ENCODE measurements around the gene CEACAM20.
A peak's percentile ranks its signal among the peaks of the same experiment; 100 is the strongest.
"Not testable (repeated sequence)": the region's sequence is repeated elsewhere in the genome, so short reads cannot be mapped to it uniquely, and the experiment has no call there.

The CEACAM20 gene

DNA sequence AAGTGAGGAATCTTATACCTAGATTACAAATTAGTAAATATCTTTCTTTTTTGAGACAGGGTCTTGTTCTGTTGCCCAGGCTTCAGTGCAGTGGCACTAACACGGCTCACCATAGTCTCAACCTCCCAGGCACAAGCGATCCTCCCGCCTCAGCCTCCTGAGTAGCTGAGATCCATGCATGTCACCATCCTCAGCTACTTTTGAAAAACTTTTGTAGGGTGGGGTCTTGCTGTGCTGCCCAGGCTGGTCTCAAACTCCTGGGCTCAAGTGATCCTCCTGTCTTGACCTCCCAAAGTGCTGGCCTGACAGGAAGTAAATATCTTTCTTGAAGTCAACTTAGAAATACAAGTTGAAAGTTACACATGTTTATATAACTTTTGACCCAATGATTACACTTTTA is 20.0 kb upstream of the CEACAM20 start:
- no peak for DNase-seq

DNA sequence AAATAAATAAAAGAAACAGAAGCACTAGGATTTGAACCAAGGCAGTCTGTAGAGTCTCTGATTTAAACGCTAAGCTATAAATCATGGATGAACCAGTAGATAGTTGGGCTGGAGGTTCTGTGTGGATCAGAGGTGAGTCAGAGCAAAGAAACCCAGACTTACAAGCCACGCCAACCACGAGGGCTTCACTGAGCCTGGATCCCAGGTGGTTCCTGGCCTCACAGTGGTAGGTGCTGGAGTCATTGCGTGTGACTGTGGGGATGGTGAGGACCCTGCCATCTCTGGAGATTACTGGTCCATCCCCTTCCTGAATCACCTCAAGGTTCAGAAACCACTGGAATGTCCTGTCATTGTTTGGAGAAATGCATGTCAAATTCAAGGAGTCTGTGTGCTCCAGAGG is 19.3 kb upstream of the CEACAM20 start:
- DNase-seq = no peak

DNA sequence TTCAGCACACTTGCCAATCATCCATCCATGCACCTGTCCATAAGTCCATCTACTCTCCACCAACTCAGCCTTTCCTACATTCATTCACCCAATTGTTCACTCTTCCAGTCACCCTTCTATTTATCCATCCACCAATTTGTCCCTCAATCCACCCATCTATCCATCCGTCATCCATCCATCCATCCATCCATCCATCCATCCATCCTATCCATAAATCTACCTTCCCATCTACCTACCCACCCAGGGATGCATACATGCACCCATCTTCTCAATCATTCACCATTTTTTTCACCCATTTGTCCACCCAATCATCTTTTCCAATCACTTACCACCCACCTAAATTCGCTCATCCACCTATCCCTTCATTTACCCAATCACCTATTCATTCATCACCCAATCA is 14.6 kb upstream of the CEACAM20 start:
- no peak for DNase-seq

DNA sequence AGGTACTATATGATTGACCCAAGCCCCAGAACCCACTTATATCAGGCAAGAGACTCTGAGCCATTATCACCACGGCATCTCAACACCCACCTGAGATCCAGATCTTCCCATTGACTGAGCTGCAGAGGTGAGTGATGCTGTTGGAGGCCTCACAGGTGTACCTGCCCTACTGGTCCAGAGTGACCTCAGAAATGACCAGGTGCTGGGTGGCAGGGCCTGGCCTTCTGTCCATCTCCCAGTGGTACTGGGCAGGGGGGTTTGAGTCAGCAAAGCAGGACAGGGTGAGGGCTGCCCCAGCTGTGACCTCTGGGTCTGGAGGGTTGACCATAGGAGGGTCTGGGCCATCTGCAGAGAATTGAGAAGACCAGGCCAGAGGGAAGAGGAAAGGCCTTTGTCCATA is 13.2 kb upstream of the CEACAM20 start:
- DNase-seq = no peak

DNA sequence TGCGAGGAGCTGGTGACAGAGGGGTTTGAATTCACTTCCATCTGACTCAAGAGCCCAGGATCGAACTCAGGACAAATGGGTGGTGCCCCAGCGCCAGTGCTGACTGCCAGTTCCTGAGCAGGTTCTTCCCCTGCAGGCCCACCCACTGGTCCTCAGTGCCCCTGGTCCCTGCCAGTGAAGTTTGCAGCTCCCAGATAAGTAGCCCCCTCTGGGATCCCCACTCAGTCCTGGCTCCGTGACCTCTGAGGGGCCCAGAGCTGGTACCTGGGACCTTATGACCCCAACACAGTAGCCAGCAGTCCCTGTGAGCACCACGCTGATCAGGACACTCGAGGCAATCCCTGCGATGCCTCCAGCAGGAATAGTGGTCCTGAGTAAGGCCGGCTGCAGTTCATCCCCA is 11.3 kb upstream of the CEACAM20 start:
- DNase-seq = no peak

DNA sequence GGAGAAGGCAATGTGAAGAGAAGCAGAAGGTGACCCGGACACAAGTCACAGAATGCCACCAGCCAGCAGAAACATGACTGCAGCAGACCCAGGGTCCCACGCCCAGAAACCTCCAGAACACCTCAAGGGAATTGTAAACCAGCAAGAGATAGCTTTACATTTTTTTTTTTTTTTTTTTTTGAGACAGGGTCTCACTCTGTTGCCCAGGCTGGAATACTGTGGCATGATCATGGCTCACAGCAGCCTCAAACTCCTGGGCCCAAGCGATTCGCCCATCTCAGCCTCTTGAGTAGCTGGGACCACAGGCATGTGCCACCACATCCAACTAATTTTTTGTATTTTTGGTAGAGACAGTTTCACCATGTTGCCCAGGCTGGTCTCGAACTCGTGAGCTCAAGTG is 10.5 kb upstream of the CEACAM20 start:
- no peak for DNase-seq

DNA sequence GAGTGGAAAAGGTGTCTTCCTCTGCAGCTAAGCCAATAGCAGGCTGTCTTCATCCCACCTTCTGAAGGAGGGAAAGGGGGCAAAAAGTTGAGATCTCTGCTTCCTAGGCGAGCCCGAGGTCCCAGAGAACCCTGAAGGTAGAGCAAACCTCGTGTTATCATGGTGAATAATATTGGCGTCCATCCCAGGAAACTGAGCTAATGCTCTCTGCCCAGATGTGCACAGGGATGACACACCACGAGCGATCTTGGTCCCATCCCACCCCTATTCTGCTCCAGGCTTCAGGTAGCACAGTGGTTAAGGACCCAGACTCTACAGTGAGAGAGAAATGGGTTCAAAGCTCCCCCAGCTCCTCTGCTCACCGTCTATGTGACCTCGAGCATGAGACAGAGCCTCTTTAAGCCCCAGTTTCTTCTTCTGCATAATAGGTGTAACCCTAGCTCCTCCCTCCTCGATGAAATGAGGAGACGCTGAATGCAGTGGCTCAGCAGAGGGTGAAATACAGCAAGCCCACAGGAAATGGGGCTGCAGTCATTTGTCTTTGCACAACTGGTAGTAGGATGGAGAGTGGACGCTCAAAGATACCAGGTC is 9.9 kb upstream of the CEACAM20 start:
- DNase-seq = no peak

DNA sequence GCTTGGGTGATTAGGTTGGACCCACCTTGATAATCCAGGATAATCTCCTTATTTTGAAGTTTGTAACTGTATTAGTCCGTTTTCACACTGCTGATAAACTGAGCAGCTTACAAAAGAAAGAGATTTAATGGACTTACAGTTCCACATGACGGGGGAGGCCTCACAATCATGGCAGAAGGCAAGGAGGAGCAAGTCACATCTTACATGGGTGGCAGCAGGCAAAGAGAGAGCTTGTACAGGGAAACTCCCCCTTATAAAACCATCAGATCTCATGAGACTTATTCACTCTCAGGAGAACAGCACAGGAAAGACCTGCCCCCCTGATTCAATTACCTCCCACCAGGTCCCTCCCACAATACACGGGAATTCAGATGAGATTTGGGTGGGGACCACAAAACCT is 5.9 kb upstream of the CEACAM20 start:
- DNase-seq = not testable (repeated sequence)

DNA sequence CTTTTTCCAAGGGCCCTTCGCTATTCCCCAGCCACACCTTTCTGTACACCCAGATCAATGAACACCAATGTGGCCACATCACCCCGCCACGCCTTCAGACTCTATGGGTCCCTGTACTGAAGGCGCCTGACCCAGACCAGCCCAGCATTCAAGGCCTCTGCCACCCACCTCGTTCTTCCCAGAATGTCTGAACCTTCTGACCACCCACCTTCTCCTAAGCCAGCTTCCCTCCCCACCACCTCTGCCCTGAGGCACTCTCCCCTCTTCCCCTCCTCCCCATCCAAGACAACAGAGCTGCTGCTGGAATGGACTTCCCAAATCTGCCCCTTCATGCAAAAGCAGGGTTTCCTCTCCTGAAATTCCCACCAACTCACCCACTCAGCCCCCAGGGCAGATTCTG is 3.3 kb upstream of the CEACAM20 start:
- no peak for DNase-seq

DNA sequence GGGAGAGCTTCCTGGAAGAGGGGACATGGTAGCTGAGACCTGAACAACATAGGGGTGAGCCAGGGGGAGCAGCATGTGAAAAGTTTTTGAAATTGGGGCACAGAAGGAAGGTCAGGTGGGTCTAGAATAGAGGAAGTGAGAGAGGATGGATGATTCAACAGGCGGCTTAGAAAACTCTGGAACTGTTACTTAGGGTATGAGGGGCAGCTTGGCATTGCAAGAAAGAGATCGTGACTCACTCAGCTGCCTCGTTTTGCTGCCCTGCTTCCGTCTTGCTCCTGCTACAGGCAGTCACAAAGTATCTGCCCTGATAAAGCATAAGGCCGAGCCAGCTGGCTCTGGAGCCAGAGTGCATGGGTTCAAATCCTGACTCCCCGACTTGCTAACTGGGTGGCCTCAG is 1.3 kb upstream of the CEACAM20 start:
- no peak for DNase-seq

DNA sequence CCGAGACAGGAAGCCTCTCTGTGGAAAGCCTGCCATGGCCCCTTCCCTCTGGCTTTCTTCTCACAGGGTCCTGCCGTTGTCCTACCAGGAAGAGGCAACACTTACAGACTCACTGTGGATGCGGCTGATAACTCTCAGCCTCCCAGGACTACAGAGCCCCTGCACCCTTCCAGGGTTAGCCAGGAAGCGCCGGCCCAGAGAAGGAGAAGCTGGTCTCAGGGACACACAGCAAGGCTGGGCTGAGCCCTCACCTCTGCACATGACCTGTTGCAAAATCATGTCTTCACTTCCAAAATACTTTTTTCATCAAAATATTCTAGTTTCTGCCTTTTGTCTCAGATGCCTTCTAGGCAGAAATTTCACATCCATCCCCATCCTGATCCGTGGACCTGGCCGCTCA is 1.9 kb downstream of the CEACAM20 start:
- no peak for DNase-seq

DNA sequence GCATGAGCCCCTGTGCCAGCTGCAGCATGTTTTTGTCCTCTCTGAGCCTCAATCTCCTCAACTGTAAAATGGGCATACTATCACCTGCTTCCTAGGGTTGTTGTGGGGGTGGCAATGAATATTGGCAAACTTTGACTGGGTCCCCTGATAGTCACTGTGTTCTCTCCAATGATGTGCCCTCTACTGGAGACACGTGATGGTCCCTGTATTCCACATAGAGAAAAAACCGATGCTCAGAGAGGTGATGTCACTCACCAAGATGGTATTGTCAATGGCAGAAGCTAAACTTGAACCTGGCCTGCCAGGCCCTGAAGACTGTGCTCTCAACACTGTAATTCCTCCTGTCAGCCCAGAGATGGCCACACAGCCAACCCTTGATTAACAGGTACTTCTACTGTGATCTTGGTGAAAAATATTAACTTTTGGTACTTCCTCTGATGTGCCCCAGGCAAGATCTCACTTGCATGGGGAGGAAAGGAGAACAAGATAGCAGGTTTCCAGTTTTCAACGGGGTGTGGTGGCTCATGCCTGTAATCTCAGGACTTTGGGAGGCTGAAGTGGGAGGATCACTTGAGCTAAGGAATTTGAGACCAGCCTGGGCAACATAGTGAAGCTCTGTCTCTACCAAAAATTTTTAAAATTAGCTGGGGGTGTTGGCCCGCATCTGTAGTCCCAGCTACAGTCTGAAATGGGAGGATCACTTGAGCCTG is 3.6 kb downstream of the CEACAM20 start:
- no peak for DNase-seq

DNA sequence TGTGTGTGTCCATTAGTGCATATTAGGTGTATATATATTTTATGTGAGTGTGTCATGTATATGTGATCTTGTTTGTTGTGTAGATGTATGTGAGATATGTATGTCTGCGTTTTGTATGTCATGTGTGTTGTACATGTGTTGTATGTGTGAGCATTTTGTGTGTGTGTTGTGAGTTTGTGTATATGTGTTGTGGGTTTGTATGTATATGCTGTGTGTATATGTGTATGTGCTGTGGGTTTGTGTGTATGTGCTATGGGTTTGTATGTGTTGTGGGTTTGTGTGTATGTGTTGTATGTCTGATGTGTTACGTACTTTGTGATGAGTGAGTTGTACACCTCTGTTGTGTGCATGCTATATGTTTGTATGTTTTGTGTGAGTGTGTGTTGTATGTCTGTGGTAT is 8.1 kb downstream of the CEACAM20 start:
- no peak for DNase-seq

DNA sequence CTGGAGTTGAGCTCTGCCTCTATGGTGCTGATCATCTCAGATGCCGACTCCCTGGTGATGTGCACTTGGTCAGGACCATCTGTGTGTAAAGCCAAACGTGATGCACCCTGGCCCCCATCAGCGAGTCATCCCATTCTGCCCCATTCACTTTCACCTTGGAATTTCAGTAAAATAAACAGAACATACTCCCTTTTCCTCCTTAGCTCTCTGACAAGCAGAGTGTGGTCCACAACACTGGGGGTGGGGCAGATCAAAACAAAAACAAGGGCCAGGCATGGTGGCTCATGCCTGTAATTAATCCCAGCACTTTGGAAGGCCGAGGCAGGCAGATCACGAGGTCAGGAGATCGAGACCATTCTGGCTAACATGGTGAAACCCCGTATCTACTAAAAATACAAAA is 12.3 kb downstream of the CEACAM20 start:
- no peak for DNase-seq

DNA sequence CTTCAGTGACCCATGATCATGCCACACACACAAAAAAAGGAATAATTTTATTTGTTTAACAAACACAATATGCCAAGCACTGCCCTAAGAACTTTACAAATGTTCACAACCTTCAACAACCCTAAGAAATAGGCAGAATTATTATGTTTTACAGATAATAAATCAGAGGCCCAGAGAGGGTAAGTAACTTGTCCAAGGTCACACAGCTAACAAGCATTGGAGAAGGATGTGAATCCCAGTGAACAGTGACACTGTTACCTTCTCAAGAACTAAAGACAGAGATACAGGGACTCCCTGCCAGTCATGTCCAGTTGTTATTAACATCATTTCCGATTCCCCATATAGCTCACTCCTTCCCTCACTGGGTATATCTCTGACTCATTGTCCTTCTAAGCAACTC is 13.6 kb downstream of the CEACAM20 start:
- DNase-seq = no peak

DNA sequence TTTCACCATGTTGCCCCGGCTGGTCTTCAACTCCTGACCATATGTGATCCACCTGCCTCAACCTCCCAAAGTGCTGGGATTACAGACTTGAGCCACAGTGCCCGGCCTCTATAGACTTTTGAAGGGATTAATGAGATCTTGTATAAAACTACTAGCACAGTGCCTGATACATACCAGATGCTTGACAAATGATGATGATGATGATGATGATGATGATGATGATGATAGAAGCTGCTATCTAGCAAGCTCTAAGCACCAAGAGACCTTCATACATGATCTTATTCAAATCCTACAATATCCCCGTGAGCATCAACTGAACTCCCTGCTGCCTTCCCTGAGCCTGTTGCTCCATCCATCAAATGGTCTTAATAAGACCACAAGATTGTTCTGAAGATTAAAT is 14.4 kb downstream of the CEACAM20 start:
- no peak for DNase-seq

DNA sequence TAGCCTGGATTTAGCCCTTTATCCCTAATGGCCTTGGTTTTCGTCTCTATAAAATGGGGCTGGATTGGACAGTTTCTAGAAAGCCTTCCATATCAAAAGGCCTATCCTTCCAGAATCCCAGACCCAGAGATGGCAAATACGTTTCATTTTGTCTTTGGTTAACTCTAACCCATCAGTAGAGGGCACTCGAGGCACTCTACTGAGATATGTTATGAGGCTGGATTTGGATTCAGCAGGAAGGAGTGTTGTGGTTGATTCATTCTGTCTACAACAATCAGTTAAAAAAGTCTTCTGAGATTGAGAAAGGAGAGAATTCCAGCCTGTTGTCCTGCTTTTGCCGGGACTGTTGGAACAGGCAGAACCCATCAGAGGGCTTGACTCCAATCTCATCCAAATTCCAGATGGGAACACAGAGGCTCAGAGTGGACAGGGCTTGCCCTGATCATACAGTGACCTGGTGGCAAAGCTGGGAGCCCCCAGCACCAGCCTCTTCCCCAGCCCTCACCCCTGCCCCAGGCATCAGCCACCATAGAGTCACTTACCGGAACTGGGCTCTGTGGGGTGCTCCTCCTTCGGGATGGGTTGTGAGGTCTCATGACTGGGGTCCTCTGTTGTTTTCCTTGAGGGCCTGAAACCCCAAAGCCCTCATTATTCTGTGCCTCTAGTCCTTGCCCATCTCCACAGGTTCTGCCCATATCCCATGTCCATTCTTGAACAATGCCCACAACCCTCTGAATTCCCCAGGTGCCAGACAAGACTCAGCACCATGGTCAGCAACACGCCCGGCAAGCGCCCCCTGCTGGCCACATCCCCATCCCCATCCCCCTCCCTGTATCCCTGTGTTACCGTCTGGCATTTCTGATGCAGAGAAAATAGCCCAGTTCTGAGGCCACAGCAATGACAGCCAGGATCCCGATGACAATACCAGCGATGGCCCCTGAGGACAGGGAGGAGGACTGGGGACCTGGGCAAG is 16.9 kb downstream of the CEACAM20 start:
- peak in 1 of 56 donors; percentile 2 for DNase-seq

DNA sequence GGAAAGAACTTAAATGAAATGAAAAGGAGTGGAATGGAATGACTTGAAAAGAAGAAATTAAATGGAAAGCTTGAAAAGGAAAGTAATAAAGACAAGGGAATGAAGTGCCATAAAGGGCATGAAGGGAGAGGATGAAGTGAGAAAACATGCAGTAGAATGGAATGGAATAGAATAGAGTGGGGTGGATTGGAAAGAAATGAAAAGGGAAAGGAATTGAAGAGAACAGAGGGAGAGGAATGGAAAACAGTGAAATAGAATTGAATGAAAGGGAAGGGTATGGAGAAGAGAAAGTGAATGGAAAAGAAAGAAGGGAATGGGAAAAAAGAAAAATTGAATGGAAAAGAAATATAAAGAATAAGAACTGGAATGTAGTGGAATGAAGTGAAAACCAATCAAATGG is 20.0 kb downstream of the CEACAM20 start:
- no peak for DNase-seq

DNA sequence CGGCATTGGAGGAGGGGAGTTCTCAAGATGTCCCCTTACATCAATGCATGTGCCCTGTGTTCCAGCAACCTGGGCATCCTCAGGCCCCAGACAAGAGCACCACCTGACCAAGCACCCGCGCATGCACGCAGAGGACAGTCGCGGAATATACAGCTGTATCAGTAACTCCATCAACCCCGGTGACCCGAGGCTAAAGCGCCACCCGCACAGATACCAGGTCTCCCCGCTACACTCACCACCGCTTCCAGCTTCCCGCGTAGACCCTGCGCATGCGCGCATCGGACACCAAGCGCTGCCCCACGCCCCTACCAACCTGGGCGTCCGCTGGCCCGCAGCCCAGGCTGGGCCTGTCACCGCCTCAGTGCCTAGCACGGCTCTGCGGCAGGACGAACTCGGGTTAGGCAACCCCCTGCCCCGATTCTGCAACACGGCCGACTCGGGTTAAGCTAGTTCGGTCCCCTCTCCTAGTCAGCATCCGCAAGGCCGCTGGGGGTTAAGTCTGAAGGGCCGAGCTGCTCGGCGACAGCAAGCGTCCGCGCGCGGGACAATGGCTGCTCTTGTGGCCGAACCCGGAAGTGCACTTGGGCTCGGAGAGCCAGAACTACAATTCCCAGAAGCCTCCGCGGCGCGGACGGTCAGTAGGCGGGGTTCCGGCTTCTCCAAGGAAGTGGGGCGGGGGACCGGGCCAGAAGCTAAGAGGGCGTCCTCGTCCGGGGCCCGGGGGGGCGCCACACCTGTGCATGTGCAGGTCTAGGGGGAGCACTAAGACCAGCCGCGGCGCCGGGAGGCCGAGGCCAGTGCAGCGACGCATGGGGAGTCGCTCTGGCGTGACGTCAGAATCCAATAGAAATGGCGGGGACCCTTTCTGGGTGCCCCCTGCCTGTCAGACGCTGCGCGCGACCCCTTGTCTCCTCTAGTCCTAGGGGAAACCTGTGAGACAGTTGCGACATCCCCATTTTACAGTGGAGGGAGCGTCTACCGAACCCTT is 29.2 kb downstream of the CEACAM20 start, which contains the start of gene ZNF180:
Gene ZNF180 (minus strand): TSS at position 561 of the 988 bp plus-strand sequence. CDS start 3,188 bp downstream, outside the sequence.
- peak; percentile 43 to 97 (median 94) for DNase-seq

DNA sequence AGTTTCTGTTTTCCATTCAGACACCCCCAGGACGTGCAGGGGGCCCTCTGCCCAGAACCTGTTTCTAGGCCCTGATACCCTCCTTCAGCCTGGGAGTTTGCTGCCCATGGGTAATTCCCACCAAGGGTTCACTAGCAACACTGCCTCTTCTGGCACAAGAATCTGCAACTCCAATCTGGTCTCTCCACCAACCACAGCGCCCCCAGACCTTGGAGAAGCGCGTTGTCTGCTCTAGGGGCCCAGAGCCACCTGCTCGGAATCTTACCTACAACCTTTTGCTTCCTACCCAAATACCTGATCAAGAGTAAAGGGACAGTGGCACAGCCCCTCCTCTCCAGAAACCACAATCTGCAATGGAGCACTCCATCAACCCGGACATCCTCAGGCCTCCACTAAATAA is 29.9 kb downstream of the CEACAM20 start:
- no peak for DNase-seq

DNA sequence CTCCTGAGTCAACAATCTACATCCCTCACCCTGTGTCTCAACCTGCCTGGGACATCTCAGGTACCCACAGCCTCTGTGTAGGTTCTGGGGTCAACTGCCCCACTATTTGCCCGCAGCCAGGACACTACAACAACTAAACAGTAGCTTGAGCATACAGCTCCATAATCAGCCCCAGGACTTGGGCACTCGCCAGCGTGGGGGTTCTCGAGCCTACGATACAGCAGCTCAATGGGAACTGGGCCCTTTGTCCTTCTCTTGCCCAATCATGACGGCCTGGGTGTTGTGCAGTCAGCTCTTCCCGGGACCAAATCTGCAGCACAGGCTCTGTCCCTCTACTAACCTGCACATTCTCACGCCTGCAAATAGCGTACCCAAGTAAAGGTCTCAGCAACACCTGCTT is 30.5 kb downstream of the CEACAM20 start:
- DNase-seq = no peak

Data from nucleus accumbens (tissue), 56 donors.